GM23338 (cell line): ENCODE data around the gene TYRP1.

Experiments
- CREB1 ChIP-seq: fragments of 250-450 bp; sonication (Bioruptor Pico); IDR thresholded peaks from 2 replicates; pipeline ENCODE4 v1.5.0; 2020; ENCODE audit warnings: low read depth, mild to moderate bottlenecking, moderate library complexity
- CTCF ChIP-seq, 2 experiments: fragments of 200-600 bp in 1 of 2; sonication (generic) in 1 of 2; conservative IDR thresholded peaks; 2 replicates each; pipeline versions ENCODE4 v1.5.1 to v1.6.1; 2016 to 2017; ENCODE audit warnings: antibody characterized with exemption in 2 of 2, low read depth in 2 of 2, mild to moderate bottlenecking in 2 of 2, moderate library complexity in 1 of 2
- EZH2 ChIP-seq: fragments of 200-600 bp; sonication (generic); IDR thresholded peaks from one replicate; pipeline ENCODE4 v1.8.0; 2017; ENCODE audit warnings: antibody characterized with exemption, mild to moderate bottlenecking, low read depth; ENCODE audit not compliant: unreplicated experiment
- EZH2phosphoT487 ChIP-seq: fragments of 200-600 bp; sonication (generic); IDR thresholded peaks from one replicate; pipeline ENCODE4 v1.8.1; 2018; ENCODE audit warnings: antibody characterized with exemption; ENCODE audit not compliant: unreplicated experiment
- JUNB ChIP-seq: IDR thresholded peaks from one replicate; pipeline ENCODE4 v1.6.1; 2016; ENCODE audit warnings: antibody characterized with exemption; ENCODE audit not compliant: unreplicated experiment
- NANOG ChIP-seq: IDR thresholded peaks from 2 replicates; pipeline ENCODE4 v1.6.1; 2016; ENCODE audit warnings: antibody characterized with exemption, borderline replicate concordance
- POLR2AphosphoS5 ChIP-seq: IDR thresholded peaks from 2 replicates; pipeline ENCODE4 v1.6.1; 2016; ENCODE audit warnings: antibody characterized with exemption, low read depth
- REST ChIP-seq: IDR thresholded peaks from one replicate; pipeline ENCODE4 v1.6.1; 2018; ENCODE audit warnings: antibody characterized with exemption; ENCODE audit not compliant: unreplicated experiment
- STAT1 ChIP-seq: IDR thresholded peaks from one replicate; pipeline ENCODE4 v1.6.1; 2016; ENCODE audit warnings: antibody characterized with exemption; ENCODE audit not compliant: unreplicated experiment
- ZNF114 ChIP-seq: fragments of 250-450 bp; sonication (Bioruptor Pico); IDR thresholded peaks from 2 replicates; pipeline ENCODE4 v1.5.0; 2020; ENCODE audit warnings: mild to moderate bottlenecking, moderate library complexity
- ZNF331 ChIP-seq: fragments of 250-450 bp; sonication (Bioruptor Pico); IDR thresholded peaks from 2 replicates; pipeline ENCODE4 v1.5.0; 2020; ENCODE audit warnings: low read depth, mild to moderate bottlenecking, moderate library complexity
- ZNF462 ChIP-seq: fragments of 250-450 bp; sonication (Bioruptor Pico); IDR thresholded peaks from 2 replicates; pipeline ENCODE4 v1.5.0; 2020; ENCODE audit warnings: mild to moderate bottlenecking, moderate library complexity

GRCh38 chr9:12732971-12733370, 39.8 kb downstream of the TYRP1 start:
- TF ChIP-seq CTCF (conservative IDR thresholded peaks at IDR 0.05; ENCODE audit: low read depth in 2 of 2): no peak
- no peak for TF ChIP-seq POLR2AphosphoS5
- no peak for TF ChIP-seq EZH2
- no peak for TF ChIP-seq ZNF114 (CRISPR knock-in tag)
- no peak for TF ChIP-seq EZH2phosphoT487
- no peak for TF ChIP-seq NANOG
- TF ChIP-seq REST: no peak
- no peak for TF ChIP-seq ZNF331 (CRISPR knock-in tag)
- no peak for TF ChIP-seq CREB1 (CRISPR knock-in tag)
- TF ChIP-seq ZNF462: no peak
- TF ChIP-seq JUNB: no peak
- TF ChIP-seq STAT1: no peak
